Gastrocnemius medialis (tissue), 4 donors: ENCODE data around the gene STARD13. TPM values are rescaled to one million over a fixed set of nuclear protein-coding genes. Genes with fewer than 3 reads are reported as not detected.
A peak's percentile ranks its signal among the peaks of the same experiment; 100 is the strongest.

Experiments
- ATAC-seq, 2 donors: fragments of 150-250 bp; one replicate each; pipeline ENCODE4 v1.9.1; 2016
- DNase-seq, 2 donors: peaks; one replicate each; pipeline ENCODE4 v3.0.0-alpha.2; 2019
- H3K27ac ChIP-seq, 4 donors: fragments of 200-600 bp; sonication (generic); 1 replicate in 1 of 4; 2 replicates in 3 of 4; pipeline ENCODE4 v1.5.1; 2016 to 2018; ENCODE audit warnings: mild to moderate bottlenecking in 2 of 4, moderate library complexity in 1 of 4
- H3K27me3 ChIP-seq, 3 donors: fragments of 200-600 bp; sonication (generic) in 2 of 3; 1 replicate in 1 of 3; 2 replicates in 2 of 3; pipeline versions ENCODE4 v1.5.1 to v1.6.0; 2016 to 2019; ENCODE audit warnings: mild to moderate bottlenecking in 1 of 3, moderate library complexity in 1 of 3
- H3K36me3 ChIP-seq, 2 donors: fragments of 200-600 bp; sonication (generic) in 1 of 2; one replicate each; pipeline ENCODE4 v1.5.1; 2017 to 2018
- H3K4me1 ChIP-seq, 2 donors: fragments of 200-600 bp; sonication (generic) in 1 of 2; one replicate each; pipeline ENCODE4 v1.5.1; 2016 to 2017; ENCODE audit warnings: mild to moderate bottlenecking in 2 of 2
- H3K4me3 ChIP-seq, 4 donors: fragments of 200-600 bp; sonication (generic) in 3 of 4; 1 replicate in 1 of 4; 2 replicates in 3 of 4; pipeline ENCODE4 v1.5.1; 2016 to 2019; ENCODE audit warnings: mild to moderate bottlenecking in 2 of 4
- H3K9me3 ChIP-seq, 3 donors: fragments of 200-600 bp; sonication (generic) in 2 of 3; 1 replicate in 1 of 3; 2 replicates in 2 of 3; pipeline ENCODE4 v1.5.1; 2016 to 2019
- CTCF ChIP-seq, 5 experiments: fragments of 450-650 bp in 3 of 5; fragments of 200-600 bp in 2 of 5; sonication (generic) in 2 of 5; IDR thresholded peaks in 4 of 5; conservative IDR thresholded peaks in 1 of 5; 1 replicate in 4 of 5; 2 replicates in 1 of 5; pipeline ENCODE4 v1.5.1; 2016 to 2019; ENCODE audit warnings: antibody characterized with exemption in 5 of 5, mild to moderate bottlenecking in 3 of 5, moderate library complexity in 3 of 5
- POLR2A ChIP-seq, 2 donors: fragments of 450-650 bp; IDR thresholded peaks; one replicate each; pipeline ENCODE4 v1.6.1; 2017; ENCODE audit warnings: antibody characterized with exemption in 2 of 2, mild to moderate bottlenecking in 2 of 2, moderate library complexity in 2 of 2
- in situ Hi-C, 4 donors: fragments of 200-750 bp; cut with MboI; loops; one replicate each; pipeline versions ENCODE4 v1.15.0 to v1.8.0; 2017; ENCODE audit warnings: low sequenced_read_pairs in 4 of 4
- intact Hi-C: fragments of 100-400 bp; cut with DNase I; formaldehyde crosslinking; loops from one replicate; pipeline ENCODE4 v1.15.1; 2023; ENCODE audit warnings: low total_unique reads
- total RNA-seq, 4 donors: library from RNA; depleted of rRNA; stranded (reverse); fragments of >200 nt; gene quantifications; one replicate each; pipeline versions ENCODE4 v1.1.0 to v1.2.3, GENCODE V29; 2016

The STARD13 gene
- total RNA-seq, 4 donors from 2014 or later, result 7.7 to 19.3 (median 12.0) TPM

GRCh38 chr13:33115274-33115673 lies 170.3 kb downstream of the STARD13 start:
- DNase-seq, result no peak
- Histone ChIP-seq H3K4me1 (peaks cover 14 to 20% of the 10 kb centered on the region in 2 donors), H3K9me3 (no peaks in the 10 kb centered on the region), H3K27ac (no peak overlapping the region), H3K36me3 (peaks cover 0 to 34% of the 10 kb centered on the region in 2 donors), H3K4me3 (no peak overlapping the region), H3K27me3 (no peaks in the 10 kb centered on the region)
- in situ Hi-C loops (no loop called here), intact Hi-C loops (no loop called here)
- ATAC-seq, result no peak
- no peak for TF ChIP-seq POLR2A (IDR thresholded peaks at IDR 0.05)
- no peak for TF ChIP-seq CTCF (IDR thresholded peaks at IDR 0.05 in 4 of 5, conservative IDR thresholded peaks at IDR 0.05 in 1 of 5)

GRCh38 chr13:33114146-33114545 lies 171.4 kb downstream of the STARD13 start:
- no peak overlapping the region for H3K27ac ChIP-seq
- peaks cover 18 to 26% of the 10 kb centered on the region in 2 donors for H3K4me1 ChIP-seq
- in situ Hi-C loops, result no loop called here

GRCh38 chr13:33112766-33113165 lies 172.8 kb downstream of the STARD13 start:
- TF ChIP-seq POLR2A (IDR thresholded peaks at IDR 0.05), result no peak
- no peak for TF ChIP-seq CTCF (IDR thresholded peaks at IDR 0.05 in 4 of 5, conservative IDR thresholded peaks at IDR 0.05 in 1 of 5)
- in situ Hi-C loops, result no loop called here
- Histone ChIP-seq H3K27ac (peak overlapping the region in 1 of 4 donors; percentile 13), H3K27me3 (no peaks in the 10 kb centered on the region), H3K9me3 (no peaks in the 10 kb centered on the region), H3K36me3 (peaks cover 0 to 36% of the 10 kb centered on the region in 2 donors), H3K4me1 (peaks cover 24 to 26% of the 10 kb centered on the region in 2 donors), H3K4me3 (no peak overlapping the region)
- DNase-seq (no peak), ATAC-seq (no peak)
- intact Hi-C loops, result no loop called here

More at GRCh38 chr13:33114146-33114545, 171.4 kb downstream of the STARD13 start:
- DNase-seq (no peak), ATAC-seq (no peak)
- no peaks in the 10 kb centered on the region for H3K27me3 ChIP-seq
- no peaks in the 10 kb centered on the region for H3K9me3 ChIP-seq
- H3K4me3 ChIP-seq, result no peak overlapping the region
- H3K36me3 ChIP-seq, result peaks cover 0 to 39% of the 10 kb centered on the region in 2 donors
- intact Hi-C loops, result no loop called here
- TF ChIP-seq CTCF (IDR thresholded peaks at IDR 0.05 in 4 of 5, conservative IDR thresholded peaks at IDR 0.05 in 1 of 5), result no peak
- no peak for TF ChIP-seq POLR2A (IDR thresholded peaks at IDR 0.05)

- Histone ChIP-seq H3K36me3 (peaks cover 0 to 27% of the 10 kb centered on the region in 2 donors), H3K27me3 (no peaks in the 10 kb centered on the region), H3K27ac (peak overlapping the region; percentile 42 to 70 (median 52)), H3K9me3 (no peaks in the 10 kb centered on the region), H3K4me3 (no peak overlapping the region), H3K4me1 (peaks cover 24 to 26% of the 10 kb centered on the region in 2 donors)
- intact Hi-C loops, result no loop called here
- in situ Hi-C loops, result no loop called here
- TF ChIP-seq CTCF (IDR thresholded peaks at IDR 0.05 in 4 of 5, conservative IDR thresholded peaks at IDR 0.05 in 1 of 5) (no peak), POLR2A (IDR thresholded peaks at IDR 0.05) (no peak)
- ATAC-seq (no peak), DNase-seq (no peak)
These were observed 174.0 kb downstream of the STARD13 start for GRCh38 chr13:33111414-33112110.
